Measurements from ENCODE around the gene FZD8. TPM values are rescaled to one million over a fixed set of nuclear protein-coding genes. Genes with fewer than 3 reads are reported as not detected.

FZD8 gene
- total RNA-seq, 1 experiment from 2014 or later, result 13.8 TPM

- Histone ChIP-seq H3K27me3 (ENCODE audit: insufficient read depth, low read length) (no peaks in the 10 kb centered on the region), H4K20me1 (ENCODE audit: control insufficient read depth, insufficient read depth, insufficient read length) (no peaks in the 10 kb centered on the region), H3K56ac (ENCODE audit: insufficient read length, low read depth, low read length) (no peak overlapping the region), H3K79me2 (ENCODE audit: insufficient read depth, low read length) (no peaks in the 10 kb centered on the region), H3K4me2 (ENCODE audit: insufficient read depth, insufficient read length, low read length) (no peak overlapping the region), H3K18ac (ENCODE audit: insufficient read length, low read depth, low read length) (no peak overlapping the region), H3K4ac (ENCODE audit: low read depth, low read length) (no peak overlapping the region), H4K91ac (ENCODE audit: insufficient read length, low read depth, low read length) (no peak overlapping the region), H3T11ph (ENCODE audit: low read length) (no peak overlapping the region), H3K9me3 (ENCODE audit: control insufficient read depth, low read depth, low read length) (no peaks in the 10 kb centered on the region), H2BK5ac (ENCODE audit: insufficient read length, low read length) (no peak overlapping the region), H2BK20ac (ENCODE audit: low read depth, low read length, poor library complexity, severe bottlenecking) (no peak overlapping the region), H3K23me2 (ENCODE audit: insufficient read length, low read depth, low read length, poor library complexity, severe bottlenecking) (no peaks in the 10 kb centered on the region), H2AFZ (ENCODE audit: low read length) (no peak overlapping the region), H3K79me1 (ENCODE audit: insufficient read depth, low read depth, low read length, poor library complexity, severe bottlenecking) (no peaks in the 10 kb centered on the region), H3K9ac (ENCODE audit: extremely low read depth, insufficient read length, low read length) (no peak overlapping the region), H4K5ac (ENCODE audit: insufficient read length, low read depth, low read length) (no peak overlapping the region), H2BK15ac (ENCODE audit: low read depth, low read length) (no peak overlapping the region), H4K8ac (replicated peaks; ENCODE audit: insufficient read length, low read depth, low read length) (no peak overlapping the region), H3K23ac (ENCODE audit: insufficient read length, low read depth, low read length) (no peak overlapping the region), H2BK12ac (ENCODE audit: insufficient read length, low read depth, low read length) (no peak overlapping the region), H3K27ac (ENCODE audit: insufficient read length, low read depth, low read length) (no peak overlapping the region), H2AK5ac (ENCODE audit: insufficient read length, low read length) (no peak overlapping the region), H3K14ac (ENCODE audit: insufficient read depth, low read length) (no peak overlapping the region), H3K4me1 (ENCODE audit: insufficient read depth, low read length) (peaks cover 4% of the 10 kb centered on the region), H2BK120ac (ENCODE audit: low read depth, low read length, poor library complexity, severe bottlenecking) (no peak overlapping the region)
- Mint-ChIP-seq H3K4me1 (peaks cover 9% of the 10 kb centered on the region in 2 experiments), H3K27me3 (ENCODE audit: low read depth) (peaks cover 10% of the 10 kb centered on the region), H3K27ac (no peak overlapping the region), H3K9me3 (peaks cover 21 to 27% of the 10 kb centered on the region in 2 experiments), H3K36me3 (ENCODE audit: insufficient read depth in 1 of 3, low read depth in 3 of 3) (peaks cover 3 to 29% (median 14%) of the 10 kb centered on the region in 3 experiments), H3K4me3 (no peak overlapping the region)
- DNase-seq, result no peak
- TF ChIP-seq CTCF (conservative IDR thresholded peaks at IDR 0.05), result no peak
Observed at GRCh38 chr10:35588836-35589235, 53.3 kb downstream of the FZD8 start.

Other genes starting within 250 kb of the FZD8 start
- not detected in 2 replicates for gene GJD4, start 37.0 kb downstream of the FZD8 start, total RNA-seq (2021)

Data from H9 (cell line).